Gastrocnemius medialis (tissue), 4 donors: ENCODE results near the gene CORO2A.

Experiments
- CTCF ChIP-seq, 5 experiments: fragments of 450-650 bp in 3 of 5; fragments of 200-600 bp in 2 of 5; sonication (generic) in 2 of 5; IDR thresholded peaks in 4 of 5; conservative IDR thresholded peaks in 1 of 5; 1 replicate in 4 of 5; 2 replicates in 1 of 5; pipeline ENCODE4 v1.5.1; 2016 to 2019; ENCODE audit warnings: antibody characterized with exemption in 5 of 5, mild to moderate bottlenecking in 3 of 5, moderate library complexity in 3 of 5
- POLR2A ChIP-seq, 2 donors: fragments of 450-650 bp; IDR thresholded peaks; one replicate each; pipeline ENCODE4 v1.6.1; 2017; ENCODE audit warnings: antibody characterized with exemption in 2 of 2, mild to moderate bottlenecking in 2 of 2, moderate library complexity in 2 of 2

- no peak for TF ChIP-seq POLR2A (IDR thresholded peaks at IDR 0.05)
- no peak for TF ChIP-seq CTCF (IDR thresholded peaks at IDR 0.05 in 4 of 5, conservative IDR thresholded peaks at IDR 0.05 in 1 of 5)
Observed at GRCh38 chr9:98235126-98235525, 42.7 kb upstream of the CORO2A start.
